GM15510 (cell line): ENCODE data around the gene SH2D4B.

Experiments used
- POLR2A ChIP-seq: IDR thresholded peaks from 3 replicates; pipeline ENCODE4 v1.6.1; 2011; ENCODE audit warnings: borderline replicate concordance; ENCODE audit not compliant: insufficient read length; ENCODE audit errors: extremely low read depth

Gene SH2D4B

DNA sequence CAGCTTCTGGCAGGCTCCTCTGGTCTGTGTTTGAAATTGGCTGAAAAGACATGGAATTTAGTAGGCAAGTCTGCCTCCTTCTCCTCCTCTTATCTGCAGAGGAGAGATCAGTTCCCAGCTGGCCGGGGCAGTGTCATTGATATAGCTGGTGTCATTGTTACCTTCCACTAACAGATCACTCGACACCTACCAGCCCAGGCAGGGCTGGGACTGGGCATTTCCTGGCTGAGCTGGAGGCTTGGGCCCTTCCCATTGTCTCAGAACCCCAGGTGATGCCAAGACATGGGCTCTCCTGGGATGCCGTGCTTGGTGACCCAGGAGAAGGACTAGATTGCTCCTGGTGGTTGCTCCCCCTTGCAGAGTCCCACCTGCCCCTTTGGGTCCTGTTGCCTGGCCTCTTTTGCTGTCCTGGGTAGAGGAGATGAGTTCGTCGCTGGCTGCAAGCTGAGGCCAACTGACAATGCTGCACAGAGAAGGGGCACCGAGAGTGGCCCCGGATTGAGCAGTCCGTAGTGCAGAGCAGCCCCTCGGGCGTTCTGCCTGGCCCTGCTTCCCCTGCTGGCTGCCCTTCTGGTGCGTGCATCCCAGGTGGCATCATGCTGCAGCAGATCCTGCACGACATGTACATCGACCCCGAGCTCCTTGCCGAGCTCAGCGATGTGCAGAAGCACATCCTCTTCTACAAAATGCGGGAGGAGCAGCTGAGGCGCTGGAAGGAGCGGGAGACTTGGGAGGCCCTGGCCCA, at the start of gene SH2D4B:
Gene SH2D4B (plus strand): TSS at position 167 of the 745 bp plus-strand sequence. CDS start 430 bp downstream, at position 597.
- TF ChIP-seq POLR2A = no peak

DNA sequence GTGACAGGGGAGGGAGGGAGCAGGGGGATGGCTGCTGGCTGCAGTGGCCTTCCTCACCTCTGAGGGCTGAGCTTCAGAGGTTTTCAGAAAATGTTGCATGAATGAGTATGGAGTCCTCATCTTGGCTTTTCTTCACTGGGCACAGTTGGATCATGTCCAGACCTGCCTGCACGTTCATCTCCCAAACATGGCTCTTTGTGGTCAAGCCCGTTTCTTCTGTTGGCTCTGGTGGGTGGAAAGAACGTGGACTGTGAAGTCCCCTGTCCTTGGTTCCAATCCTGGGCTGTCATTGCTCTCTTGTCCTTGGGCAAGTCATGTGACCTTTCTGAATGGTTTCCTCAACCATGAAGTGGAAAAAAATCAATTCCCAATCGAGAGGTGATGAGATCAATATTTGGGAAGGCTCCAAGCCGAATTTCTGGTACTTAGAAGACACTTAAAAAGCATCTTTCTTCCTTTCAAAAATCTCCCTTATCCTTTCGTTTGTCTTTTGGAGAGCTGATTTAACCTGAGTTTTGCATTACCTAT, 49.1 kb upstream of the SH2D4B start:
- TF ChIP-seq POLR2A = no peak

DNA sequence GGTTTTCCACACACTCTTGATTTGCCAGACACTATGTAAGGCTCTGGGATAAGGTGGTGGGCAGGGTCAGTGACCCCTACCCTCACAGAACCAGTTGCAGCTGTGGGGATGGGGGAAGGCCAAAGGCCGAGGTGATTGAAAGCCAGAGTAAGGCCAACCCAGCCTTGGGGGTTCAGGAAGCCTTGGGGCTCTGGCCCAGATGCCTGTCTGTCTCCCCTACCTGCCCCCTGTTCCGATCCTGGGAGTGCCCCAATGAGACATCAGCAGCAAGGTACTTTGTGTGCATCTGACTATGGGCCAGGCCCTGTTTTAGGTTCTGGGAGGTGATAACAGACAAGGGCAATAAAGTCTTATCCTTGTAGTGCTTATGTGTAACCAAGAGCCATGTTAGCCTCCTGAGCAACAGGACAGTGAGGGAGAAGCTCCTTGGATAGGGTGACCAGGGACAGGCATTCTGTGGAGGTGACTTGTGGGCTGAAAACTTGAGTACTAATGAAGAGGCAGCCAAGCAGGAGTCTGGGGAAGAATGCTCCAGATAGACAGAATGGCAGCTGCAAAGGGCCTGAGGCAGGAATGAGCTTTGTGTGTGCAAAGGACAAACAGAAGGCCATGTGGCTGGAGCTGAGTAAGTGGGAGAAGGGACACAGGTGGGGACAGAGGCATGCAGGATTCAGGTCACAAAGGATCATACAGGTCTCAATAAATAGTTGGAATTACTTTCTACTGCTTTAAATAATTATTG, 48.2 kb upstream of the SH2D4B start:
- TF ChIP-seq POLR2A = no peak

DNA sequence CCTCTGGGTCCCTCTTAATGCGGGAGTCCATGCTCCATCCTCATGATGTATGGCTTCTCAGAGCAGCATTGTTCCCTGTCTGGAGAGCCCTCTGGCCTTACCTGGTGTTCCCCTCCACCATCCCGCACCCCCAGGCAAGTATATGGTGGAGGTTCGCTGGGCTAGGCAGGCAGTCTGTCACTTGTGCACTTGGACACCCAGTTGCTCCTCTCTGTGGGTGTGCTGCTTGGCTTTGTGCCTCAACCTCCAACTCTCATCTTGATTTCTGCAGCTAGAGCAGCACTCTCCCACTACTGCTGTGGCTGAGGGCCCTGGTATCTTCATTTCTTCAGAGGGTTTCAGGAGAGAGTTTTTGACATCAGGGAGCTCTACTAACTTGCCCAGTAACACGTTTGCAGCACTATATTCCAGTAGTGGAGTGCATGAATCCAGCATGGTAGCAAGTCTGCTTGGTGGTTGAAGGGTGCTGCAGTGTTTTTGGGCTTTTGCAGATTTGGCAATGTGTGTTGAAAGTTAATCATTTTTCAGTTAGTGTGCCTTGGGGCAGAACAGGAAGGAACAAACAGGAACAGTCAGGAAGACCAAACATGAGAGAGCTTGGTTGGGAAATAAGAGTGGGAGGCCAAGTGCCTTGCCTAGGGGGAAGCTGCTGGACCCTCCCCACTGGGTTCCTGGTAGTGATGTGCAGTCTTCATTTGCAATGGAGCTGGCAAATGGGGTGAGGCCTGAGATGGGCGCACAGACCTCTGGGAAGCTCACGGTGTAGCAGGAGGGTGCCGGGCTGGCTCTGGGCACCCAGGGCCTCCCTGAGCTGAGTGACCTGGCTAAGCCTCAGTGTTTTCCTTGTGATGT, 46.2 kb upstream of the SH2D4B start:
- TF ChIP-seq POLR2A = no peak

DNA sequence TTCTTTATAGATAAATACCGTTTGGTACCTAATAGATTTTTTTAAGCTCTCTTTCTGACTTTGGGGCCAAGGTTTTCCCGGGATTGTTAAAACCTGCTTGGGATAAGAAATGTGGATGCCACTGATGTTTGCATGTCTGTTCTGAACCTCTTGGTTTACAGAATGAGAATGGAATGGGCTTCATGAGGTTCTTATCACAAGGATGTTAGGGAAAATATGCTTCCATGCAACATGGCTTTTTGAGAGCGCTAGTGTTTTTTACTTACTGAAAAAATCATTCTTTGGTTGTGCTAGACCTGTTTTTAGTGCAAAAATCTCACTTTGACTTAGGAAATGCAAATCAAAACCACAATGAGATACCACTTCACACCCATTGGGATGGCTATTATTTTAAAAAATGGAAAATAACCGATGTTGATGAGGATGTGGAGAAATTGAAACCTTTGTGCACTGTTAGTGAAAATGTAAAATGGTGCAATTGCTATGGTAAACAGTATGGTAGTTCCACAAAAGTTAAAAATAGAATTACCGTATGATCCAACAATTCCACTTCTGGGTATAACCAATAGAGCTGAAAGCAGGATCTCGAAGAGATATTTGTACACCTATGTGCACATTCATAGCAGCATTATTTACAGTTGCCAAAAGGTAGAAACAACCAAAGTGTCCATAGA, 44.7 kb upstream of the SH2D4B start:
- TF ChIP-seq POLR2A = no peak

DNA sequence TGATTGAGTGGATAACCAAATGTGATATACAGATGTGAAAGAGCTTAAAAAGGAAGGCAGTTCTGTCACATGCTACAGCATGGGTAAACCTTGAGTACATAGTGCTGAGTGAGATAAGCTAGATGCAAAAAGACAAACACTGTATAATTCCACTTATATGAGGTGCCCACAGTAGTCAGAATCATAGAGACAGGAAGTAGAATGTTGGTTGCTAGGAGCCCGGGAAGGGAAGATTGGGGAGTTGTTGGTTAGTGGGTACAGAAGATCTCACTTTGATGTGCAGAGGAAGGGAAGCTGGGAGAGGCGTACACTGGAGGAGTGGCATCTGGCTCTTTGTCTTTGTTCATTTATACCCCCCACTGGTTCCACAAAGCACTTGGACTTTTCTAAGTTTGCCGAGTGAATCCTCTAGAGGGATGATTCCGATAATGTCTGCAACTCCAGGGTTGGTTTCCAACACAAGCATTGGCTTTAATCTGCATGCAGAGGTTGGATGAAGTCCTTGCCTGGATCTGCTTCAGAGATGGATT, 44.1 kb upstream of the SH2D4B start:
- no peak for TF ChIP-seq POLR2A

DNA sequence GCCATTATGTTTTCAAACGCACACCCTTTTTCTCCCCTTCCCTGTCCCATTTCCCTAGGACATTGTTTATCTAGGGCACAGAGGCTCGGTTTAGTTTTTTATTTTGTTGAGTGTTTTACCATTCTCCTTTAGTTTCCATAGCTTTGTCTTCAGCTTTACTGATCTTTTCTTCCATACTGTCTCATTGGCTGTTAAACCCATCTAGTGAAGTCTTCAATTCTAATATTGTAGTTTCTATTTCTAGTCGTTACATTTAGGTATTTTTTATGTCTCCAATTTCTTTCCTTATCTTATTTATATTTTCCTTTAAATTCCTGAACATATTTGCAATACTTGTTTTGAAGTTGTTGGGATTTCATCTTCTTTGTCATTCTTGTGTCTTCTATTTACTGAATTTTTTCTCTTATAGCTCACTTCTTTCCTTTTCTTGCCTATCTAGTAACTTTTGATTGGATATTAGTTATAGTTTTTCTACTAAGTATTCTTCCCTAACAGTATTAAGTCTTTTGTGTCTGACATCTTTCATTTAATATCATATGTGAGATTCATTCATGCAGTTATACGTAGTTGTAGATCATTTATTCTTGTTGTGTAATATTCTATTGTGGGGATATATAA, 41.0 kb upstream of the SH2D4B start:
- no peak for TF ChIP-seq POLR2A

DNA sequence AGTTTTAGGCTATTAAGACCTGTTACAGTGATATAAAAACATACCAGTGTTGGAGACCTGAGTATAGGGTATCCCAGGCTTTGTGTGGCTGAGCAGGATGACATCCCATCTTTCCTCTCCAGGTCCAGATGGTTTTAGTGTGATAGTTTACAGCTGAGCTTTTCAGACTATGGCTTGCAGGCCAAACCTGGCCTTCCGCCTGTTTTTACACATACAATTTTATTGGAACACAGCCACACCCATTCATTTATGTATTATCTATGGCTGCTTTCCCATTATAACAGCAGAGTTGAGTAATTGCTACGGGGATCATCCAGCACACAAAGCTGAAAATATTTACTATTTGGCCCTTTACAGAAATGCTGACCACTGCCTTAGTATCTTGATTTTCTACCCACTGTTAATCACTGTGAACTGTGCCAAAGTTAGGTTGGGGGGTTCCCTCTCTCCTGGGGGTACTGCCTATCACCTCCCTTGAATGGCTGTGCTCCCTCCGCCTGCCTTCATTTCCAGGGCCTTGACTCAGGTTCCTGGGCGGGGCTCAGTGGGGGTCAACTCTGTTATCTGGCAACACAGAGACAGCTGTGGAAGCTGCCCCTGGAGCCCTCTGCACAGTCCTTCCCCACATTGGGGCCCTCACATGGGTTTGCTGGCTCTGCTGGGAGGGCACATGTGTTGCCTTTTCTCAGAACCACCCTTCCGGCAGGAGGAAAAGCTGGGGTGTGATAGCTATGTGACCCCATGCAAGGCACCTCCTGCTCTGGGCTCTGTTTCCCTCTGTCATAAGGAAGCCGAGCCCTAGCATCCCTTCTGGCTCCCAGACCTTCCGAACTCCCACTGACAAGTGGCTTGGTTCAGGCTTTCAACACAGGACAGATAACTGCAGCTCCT, 40.3 kb upstream of the SH2D4B start:
- no peak for TF ChIP-seq POLR2A

DNA sequence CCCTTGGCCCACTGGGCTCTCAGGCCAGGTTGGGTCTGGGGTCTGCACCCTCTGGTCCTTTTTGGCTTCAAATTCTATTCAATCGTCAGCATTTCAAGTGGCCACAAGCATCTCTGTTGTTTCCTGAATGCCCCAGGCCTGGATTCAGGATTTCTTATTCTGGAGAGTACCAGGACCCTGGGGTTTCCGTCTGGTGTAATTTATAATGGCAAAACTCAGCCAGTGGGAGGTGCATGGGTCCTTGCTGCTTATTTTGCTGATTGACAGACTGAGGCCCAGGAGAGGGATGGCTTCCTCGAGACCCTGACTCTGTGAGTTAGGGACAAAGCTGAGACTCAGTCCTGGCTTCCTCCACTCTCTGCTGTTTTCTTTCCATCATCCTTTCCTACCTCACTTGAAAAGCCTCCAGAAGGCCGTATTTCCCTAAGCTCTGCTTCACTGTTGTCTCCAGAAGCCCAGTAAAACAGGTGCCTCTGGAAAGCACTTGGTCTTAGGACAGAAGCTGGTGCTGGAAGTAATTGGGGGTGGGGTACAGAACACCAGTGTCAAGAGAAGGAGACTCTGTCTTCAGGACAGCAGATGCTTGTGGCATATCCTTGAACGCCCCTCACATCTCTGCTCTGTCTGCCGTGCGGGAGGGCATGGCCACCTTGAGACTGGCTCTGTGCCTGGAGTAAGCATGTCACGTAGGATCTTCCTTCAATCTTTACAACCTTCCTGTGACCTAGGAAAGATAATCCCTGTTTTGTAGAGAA, 39.4 kb upstream of the SH2D4B start:
- no peak for TF ChIP-seq POLR2A

DNA sequence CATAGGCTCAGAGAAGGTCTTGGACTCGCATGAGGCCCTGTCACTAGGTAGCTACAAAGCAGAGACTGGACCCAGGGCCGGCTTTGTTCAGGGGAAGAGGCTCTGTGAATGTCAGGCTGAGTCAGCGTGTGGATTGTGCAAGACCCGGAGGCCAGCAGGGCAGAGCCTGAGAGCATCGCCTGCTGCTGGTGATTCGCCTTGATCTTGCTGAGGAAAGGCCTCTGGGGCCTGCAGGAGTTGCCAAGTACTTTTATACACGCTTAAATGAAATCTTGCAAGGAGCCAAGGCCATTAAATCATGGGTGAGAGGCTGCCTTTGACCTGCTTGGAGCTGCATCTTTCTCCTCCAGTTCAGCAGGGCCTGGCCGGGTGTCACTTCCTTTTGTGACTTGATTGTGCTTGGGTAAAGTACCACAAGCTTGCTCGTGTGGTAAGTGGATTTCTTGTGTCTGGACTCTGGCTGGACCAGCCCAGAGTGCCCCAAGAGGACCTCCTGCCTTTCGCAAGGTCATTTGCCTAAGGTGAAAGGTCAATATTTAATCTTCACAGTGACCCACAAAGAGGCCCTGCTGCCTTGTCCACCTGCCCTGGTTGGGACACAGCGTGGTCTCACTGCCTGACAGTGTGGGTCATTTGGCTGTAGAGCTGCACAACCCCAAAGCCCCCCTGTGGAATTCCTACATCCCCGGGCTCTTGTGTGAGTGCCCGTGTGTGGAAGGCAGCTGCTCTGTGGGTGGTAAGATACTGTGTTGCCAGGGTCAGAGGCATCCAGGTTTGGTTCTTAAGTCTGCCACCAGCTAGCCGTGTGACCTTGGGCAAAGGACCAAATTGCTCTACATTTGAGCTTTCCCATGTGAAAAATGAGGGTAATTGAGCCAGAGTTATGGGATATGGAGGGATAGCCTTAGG, 38.6 kb upstream of the SH2D4B start:
- TF ChIP-seq POLR2A = no peak
